ENCODE data around the gene S100A11.

Gene S100A11

GRCh38 chr1:151985768-151986167, 51.0 kb downstream of the S100A11 start:
- no peak for DNase-seq (ENCODE audit: low read depth in 1 of 2, low spot score in 1 of 2)
- Histone ChIP-seq H3K4me3 (replicated peaks; ENCODE audit: insufficient read depth, low read length) (no peak overlapping the region), H3K27me3 (ENCODE audit: insufficient read depth, poor library complexity, severe bottlenecking) (no peaks in the 10 kb centered on the region), H3K27ac (replicated peaks) (no peak overlapping the region)
- TF ChIP-seq, protein P1, sequence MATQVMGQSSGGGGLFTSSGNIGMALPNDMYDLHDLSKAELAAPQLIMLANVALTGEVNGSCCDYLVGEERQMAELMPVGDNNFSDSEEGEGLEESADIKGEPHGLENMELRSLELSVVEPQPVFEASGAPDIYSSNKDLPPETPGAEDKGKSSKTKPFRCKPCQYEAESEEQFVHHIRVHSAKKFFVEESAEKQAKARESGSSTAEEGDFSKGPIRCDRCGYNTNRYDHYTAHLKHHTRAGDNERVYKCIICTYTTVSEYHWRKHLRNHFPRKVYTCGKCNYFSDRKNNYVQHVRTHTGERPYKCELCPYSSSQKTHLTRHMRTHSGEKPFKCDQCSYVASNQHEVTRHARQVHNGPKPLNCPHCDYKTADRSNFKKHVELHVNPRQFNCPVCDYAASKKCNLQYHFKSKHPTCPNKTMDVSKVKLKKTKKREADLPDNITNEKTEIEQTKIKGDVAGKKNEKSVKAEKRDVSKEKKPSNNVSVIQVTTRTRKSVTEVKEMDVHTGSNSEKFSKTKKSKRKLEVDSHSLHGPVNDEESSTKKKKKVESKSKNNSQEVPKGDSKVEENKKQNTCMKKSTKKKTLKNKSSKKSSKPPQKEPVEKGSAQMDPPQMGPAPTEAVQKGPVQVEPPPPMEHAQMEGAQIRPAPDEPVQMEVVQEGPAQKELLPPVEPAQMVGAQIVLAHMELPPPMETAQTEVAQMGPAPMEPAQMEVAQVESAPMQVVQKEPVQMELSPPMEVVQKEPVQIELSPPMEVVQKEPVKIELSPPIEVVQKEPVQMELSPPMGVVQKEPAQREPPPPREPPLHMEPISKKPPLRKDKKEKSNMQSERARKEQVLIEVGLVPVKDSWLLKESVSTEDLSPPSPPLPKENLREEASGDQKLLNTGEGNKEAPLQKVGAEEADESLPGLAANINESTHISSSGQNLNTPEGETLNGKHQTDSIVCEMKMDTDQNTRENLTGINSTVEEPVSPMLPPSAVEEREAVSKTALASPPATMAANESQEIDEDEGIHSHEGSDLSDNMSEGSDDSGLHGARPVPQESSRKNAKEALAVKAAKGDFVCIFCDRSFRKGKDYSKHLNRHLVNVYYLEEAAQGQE (IDR thresholded peaks at IDR 0.05; ENCODE audit: insufficient replicate concordance, low read depth) = no peak
- TF ChIP-seq SPI1 (IDR thresholded peaks at IDR 0.05; ENCODE audit: borderline replicate concordance, low read depth) (no peak), POLR2AphosphoS5 (IDR thresholded peaks at IDR 0.05; ENCODE audit: low read depth) (no peak), GABPA (IDR thresholded peaks at IDR 0.05; ENCODE audit: low read depth) (no peak)
- TF ChIP-seq, protein P2, sequence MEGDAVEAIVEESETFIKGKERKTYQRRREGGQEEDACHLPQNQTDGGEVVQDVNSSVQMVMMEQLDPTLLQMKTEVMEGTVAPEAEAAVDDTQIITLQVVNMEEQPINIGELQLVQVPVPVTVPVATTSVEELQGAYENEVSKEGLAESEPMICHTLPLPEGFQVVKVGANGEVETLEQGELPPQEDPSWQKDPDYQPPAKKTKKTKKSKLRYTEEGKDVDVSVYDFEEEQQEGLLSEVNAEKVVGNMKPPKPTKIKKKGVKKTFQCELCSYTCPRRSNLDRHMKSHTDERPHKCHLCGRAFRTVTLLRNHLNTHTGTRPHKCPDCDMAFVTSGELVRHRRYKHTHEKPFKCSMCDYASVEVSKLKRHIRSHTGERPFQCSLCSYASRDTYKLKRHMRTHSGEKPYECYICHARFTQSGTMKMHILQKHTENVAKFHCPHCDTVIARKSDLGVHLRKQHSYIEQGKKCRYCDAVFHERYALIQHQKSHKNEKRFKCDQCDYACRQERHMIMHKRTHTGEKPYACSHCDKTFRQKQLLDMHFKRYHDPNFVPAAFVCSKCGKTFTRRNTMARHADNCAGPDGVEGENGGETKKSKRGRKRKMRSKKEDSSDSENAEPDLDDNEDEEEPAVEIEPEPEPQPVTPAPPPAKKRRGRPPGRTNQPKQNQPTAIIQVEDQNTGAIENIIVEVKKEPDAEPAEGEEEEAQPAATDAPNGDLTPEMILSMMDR (IDR thresholded peaks at IDR 0.05; ENCODE audit: insufficient read depth, low read length) = no peak

DNA sequence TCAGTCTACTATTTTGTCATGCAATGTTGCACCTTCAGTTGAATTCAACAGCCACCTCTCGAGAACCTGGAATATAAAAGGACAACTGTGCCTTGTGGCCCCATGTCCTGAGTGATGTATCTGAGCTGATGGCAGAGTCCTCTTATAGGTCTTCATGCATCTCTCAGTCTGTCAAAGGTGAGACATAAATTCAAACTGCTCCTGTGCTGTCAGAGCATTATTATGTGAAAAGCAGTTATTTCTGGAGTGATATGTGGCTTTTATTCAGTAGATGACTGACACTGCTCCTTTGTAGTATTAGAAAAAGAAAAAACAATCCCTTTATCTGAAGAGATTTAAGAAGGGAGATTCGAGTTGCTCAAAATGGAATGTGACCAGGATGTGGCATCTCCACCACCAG, 51.5 kb downstream of the S100A11 start:
- Histone ChIP-seq H3K4me3 (replicated peaks; ENCODE audit: insufficient read depth, low read length) (no peak overlapping the region), H3K27ac (replicated peaks) (no peak overlapping the region), H3K27me3 (ENCODE audit: insufficient read depth, poor library complexity, severe bottlenecking) (no peaks in the 10 kb centered on the region)
- TF ChIP-seq GABPA (IDR thresholded peaks at IDR 0.05; ENCODE audit: low read depth) (no peak), SPI1 (IDR thresholded peaks at IDR 0.05; ENCODE audit: borderline replicate concordance, low read depth) (no peak), POLR2AphosphoS5 (IDR thresholded peaks at IDR 0.05; ENCODE audit: low read depth) (no peak)
- TF ChIP-seq, protein P2 (IDR thresholded peaks at IDR 0.05; ENCODE audit: insufficient read depth, low read length) = no peak
- TF ChIP-seq, protein P1 (IDR thresholded peaks at IDR 0.05; ENCODE audit: insufficient replicate concordance, low read depth) = no peak
- no peak for DNase-seq (ENCODE audit: low read depth in 1 of 2, low spot score in 1 of 2)

- no peak for DNase-seq (ENCODE audit: low read depth in 1 of 2, low spot score in 1 of 2)
- no peak overlapping the region for H3K4me3 ChIP-seq (replicated peaks; ENCODE audit: insufficient read depth, low read length)
- H3K27ac ChIP-seq (replicated peaks) = no peak overlapping the region
- no peaks in the 10 kb centered on the region for H3K27me3 ChIP-seq (ENCODE audit: insufficient read depth, poor library complexity, severe bottlenecking)
- TF ChIP-seq GABPA (IDR thresholded peaks at IDR 0.05; ENCODE audit: low read depth) (no peak), POLR2AphosphoS5 (IDR thresholded peaks at IDR 0.05; ENCODE audit: low read depth) (no peak), SPI1 (IDR thresholded peaks at IDR 0.05; ENCODE audit: borderline replicate concordance, low read depth) (no peak)
- TF ChIP-seq, protein P1 (IDR thresholded peaks at IDR 0.05; ENCODE audit: insufficient replicate concordance, low read depth) = no peak
- TF ChIP-seq, protein P2 (IDR thresholded peaks at IDR 0.05; ENCODE audit: insufficient read depth, low read length) = no peak
These were observed 52.4 kb downstream of the S100A11 start for GRCh38 chr1:151984313-151984956.
